Activated naive CD8-positive, alpha-beta T cell treated with anti-CD3 and anti-CD28 coated beads, Interleukin-2, amount 50 U/mL, for 24 hours (primary cell): Measurements from ENCODE around the gene MB21D2.
A peak's percentile ranks its signal among the peaks of the same experiment; 100 is the strongest.

ENCODE experiments used
- ATAC-seq: fragments of 150-1000 bp; cut with Tn5 transposase; one replicate; pipeline ENCODE4 v1.10.0; 2021
- DNase-seq: peaks from one replicate; pipeline ENCODE4 v3.0.0; 2021
- H3K27ac Mint-ChIP-seq: one replicate; pipeline ENCODE4 v1.8.0; 2021; ENCODE audit warnings: mild to moderate bottlenecking, mixed read lengths
- H3K27me3 Mint-ChIP-seq: one replicate; pipeline ENCODE4 v1.8.0; 2021; ENCODE audit warnings: mixed read lengths
- H3K36me3 Mint-ChIP-seq: one replicate; pipeline ENCODE4 v1.8.0; 2021; ENCODE audit warnings: low read depth, mixed read lengths
- H3K4me1 Mint-ChIP-seq: one replicate; pipeline ENCODE4 v1.8.0; 2021; ENCODE audit warnings: mixed read lengths
- H3K4me3 Mint-ChIP-seq: one replicate; pipeline ENCODE4 v1.8.0; 2021; ENCODE audit warnings: mild to moderate bottlenecking, moderate library complexity, mixed read lengths
- H3K9me3 Mint-ChIP-seq: one replicate; pipeline ENCODE4 v1.8.0; 2021; ENCODE audit warnings: mixed read lengths

Gene MB21D2

GRCh38 chr3:192772240-192772894 is 145.3 kb downstream of the MB21D2 start:
- no peak overlapping the region for H3K27ac Mint-ChIP-seq
- H3K4me1 Mint-ChIP-seq = no peaks in the 10 kb centered on the region
- peaks cover 4% of the 10 kb centered on the region for H3K36me3 Mint-ChIP-seq
- peaks cover 6% of the 10 kb centered on the region for H3K27me3 Mint-ChIP-seq
- H3K4me3 Mint-ChIP-seq = no peak overlapping the region
- H3K9me3 Mint-ChIP-seq = peaks cover 17% of the 10 kb centered on the region
- DNase-seq (peak; percentile 3), ATAC-seq (no peak)

GRCh38 chr3:192758654-192759053 is 159.0 kb downstream of the MB21D2 start:
- ATAC-seq = no peak
- no peak for DNase-seq
- Mint-ChIP-seq H3K9me3 (no peaks in the 10 kb centered on the region), H3K4me1 (no peaks in the 10 kb centered on the region), H3K4me3 (no peak overlapping the region), H3K27me3 (no peaks in the 10 kb centered on the region), H3K27ac (no peak overlapping the region), H3K36me3 (no peaks in the 10 kb centered on the region)

- Mint-ChIP-seq H3K4me1 (no peaks in the 10 kb centered on the region), H3K27ac (no peak overlapping the region), H3K9me3 (no peaks in the 10 kb centered on the region), H3K36me3 (no peaks in the 10 kb centered on the region), H3K4me3 (no peak overlapping the region), H3K27me3 (no peaks in the 10 kb centered on the region)
- no peak for DNase-seq
- ATAC-seq = no peak
These were observed 166.5 kb downstream of the MB21D2 start for GRCh38 chr3:192751148-192751547.

- H3K27ac Mint-ChIP-seq = no peak overlapping the region
- ATAC-seq (no peak), DNase-seq (no peak)
- no peaks in the 10 kb centered on the region for H3K9me3 Mint-ChIP-seq
- H3K36me3 Mint-ChIP-seq = no peaks in the 10 kb centered on the region
- H3K4me1 Mint-ChIP-seq = no peaks in the 10 kb centered on the region
- no peaks in the 10 kb centered on the region for H3K27me3 Mint-ChIP-seq
- no peak overlapping the region for H3K4me3 Mint-ChIP-seq
These were observed 167.5 kb downstream of the MB21D2 start for GRCh38 chr3:192750201-192750600.

- Mint-ChIP-seq H3K27me3 (no peaks in the 10 kb centered on the region), H3K36me3 (no peaks in the 10 kb centered on the region), H3K4me1 (no peaks in the 10 kb centered on the region), H3K4me3 (no peak overlapping the region), H3K27ac (no peak overlapping the region), H3K9me3 (no peaks in the 10 kb centered on the region)
- ATAC-seq (no peak), DNase-seq (no peak)
These were observed 169.9 kb downstream of the MB21D2 start for GRCh38 chr3:192747746-192748145.

- Mint-ChIP-seq H3K27me3 (no peaks in the 10 kb centered on the region), H3K4me1 (no peaks in the 10 kb centered on the region), H3K27ac (no peak overlapping the region), H3K4me3 (no peak overlapping the region), H3K36me3 (no peaks in the 10 kb centered on the region), H3K9me3 (no peaks in the 10 kb centered on the region)
- DNase-seq = no peak
- no peak for ATAC-seq
These were observed 170.5 kb downstream of the MB21D2 start for GRCh38 chr3:192747145-192747544.
